Fibroblast of skin of right quadriceps (primary cell): Measurements from ENCODE around the gene NKX6-2.
A peak's percentile ranks its signal among the peaks of the same experiment; 100 is the strongest.
"Not testable (repeated sequence)": the region's sequence is repeated elsewhere in the genome, so short reads cannot be mapped to it uniquely, and the experiment has no call there.

Experiments used
- DNase-seq: peaks from one replicate; pipeline ENCODE4 v3.0.0-alpha.2; 2013

The NKX6-2 gene

DNA sequence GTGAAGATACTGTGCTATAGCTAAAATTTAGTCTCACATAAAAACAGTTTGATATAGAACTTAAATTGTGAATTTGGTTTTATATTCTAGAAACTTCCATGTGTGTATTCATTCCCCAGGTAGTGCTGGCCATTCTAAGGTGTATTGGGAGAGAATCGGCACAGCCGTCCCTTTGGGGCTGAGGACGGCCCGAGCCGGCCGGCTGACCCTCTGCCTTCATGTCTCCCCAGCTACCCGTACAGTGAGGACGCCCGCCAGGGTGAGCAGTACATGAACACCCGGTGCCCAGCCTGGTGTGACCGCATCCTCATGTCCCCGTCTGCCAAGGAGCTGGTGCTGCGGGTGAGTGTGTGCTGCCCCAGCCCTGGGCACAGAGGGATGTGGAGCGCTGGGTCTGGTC lies 8.5 kb downstream of the NKX6-2 start:
- DNase-seq, result no peak

- no peak for DNase-seq
These were observed 9.1 kb downstream of the NKX6-2 start for GRCh38 chr10:132776821-132777220.

GRCh38 chr10:132776186-132776585 lies 9.8 kb downstream of the NKX6-2 start:
- DNase-seq, result no peak

- DNase-seq, result peak; percentile 96
These were observed 10.8 kb downstream of the NKX6-2 start for GRCh38 chr10:132774902-132775863.

DNA sequence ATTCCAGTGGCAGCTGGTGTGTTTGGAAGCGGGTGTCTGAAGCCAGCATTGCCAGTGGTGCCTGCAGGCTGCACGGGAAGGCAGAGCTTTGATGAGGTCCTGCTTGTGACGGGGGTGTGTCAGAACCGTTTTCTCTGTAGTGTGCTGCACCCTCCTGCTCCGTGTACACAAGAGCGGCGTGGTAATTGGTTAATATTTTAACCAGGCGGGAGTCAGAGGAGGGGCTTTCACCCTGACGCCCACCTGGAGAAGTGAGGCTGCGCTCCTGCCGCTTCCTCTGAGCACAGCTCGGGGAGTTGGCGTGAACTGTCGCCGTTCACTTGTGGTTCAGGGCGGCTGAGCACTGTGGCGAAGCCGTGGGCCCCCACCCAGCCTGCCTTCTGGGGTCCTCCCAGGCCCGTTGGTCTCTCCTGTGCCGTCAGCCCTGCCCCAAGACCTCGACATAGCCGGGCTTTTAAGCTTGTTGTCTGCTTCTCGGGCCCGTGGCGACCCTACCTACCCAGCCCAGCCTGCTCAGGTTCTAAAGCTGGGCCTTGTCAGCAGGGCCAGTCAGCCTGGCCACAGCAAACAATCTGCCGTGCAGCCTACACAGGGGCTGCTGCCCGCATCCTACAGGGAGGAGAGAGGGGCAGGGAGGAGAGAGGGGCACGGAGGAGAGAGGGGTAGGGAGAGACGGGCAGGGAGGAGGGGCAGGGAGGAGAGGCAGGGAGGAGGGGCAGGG lies 11.6 kb downstream of the NKX6-2 start:
- DNase-seq, result peak; percentile 37

GRCh38 chr10:132772816-132773215 lies 13.1 kb downstream of the NKX6-2 start:
- DNase-seq, result not testable (repeated sequence)

GRCh38 chr10:132770061-132771021 lies 15.6 kb downstream of the NKX6-2 start:
- DNase-seq, result no peak

GRCh38 chr10:132768346-132769248 lies 17.4 kb downstream of the NKX6-2 start:
- no peak for DNase-seq

- DNase-seq, result no peak
These were observed 19.7 kb downstream of the NKX6-2 start for GRCh38 chr10:132766291-132766690.

- no peak for DNase-seq
These were observed 20.5 kb downstream of the NKX6-2 start for GRCh38 chr10:132765435-132765834.

DNA sequence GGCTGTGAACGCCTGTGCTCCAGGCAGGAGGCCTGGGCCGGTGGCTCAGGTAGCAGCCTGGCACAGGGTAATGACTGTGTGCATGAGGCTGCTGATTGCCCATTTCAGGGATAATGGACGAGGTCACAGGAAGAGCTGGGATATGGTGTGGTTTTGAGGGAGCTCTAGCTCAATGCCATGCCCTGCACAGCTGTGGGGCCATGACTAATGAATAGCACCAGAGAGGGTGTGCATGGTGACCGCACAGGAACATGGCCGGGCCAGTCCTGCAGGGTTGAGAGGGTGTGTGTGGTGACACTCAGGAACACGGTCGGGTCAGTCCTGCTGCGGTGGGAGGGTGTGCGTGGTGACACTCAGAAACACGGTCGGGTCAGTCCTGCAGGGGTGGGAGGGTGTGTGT lies 21.8 kb downstream of the NKX6-2 start:
- no peak for DNase-seq

DNA sequence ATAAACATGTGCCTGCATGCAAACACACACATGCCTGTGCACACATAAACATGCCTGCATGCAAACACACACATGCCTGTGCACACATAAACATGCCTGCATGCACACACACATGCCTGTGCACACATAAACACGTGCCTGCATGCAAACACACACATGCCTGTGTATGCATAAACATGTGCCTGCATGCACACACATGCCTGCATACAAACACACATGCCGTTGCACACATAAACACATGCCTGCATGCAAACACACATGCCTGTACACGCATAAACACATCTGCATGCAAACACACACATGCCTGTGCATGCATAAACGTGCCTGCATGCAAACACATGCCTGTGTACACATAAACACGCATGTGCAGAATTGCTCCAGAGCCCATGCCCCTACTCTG lies 22.4 kb downstream of the NKX6-2 start:
- no peak for DNase-seq

GRCh38 chr10:132762267-132762666 lies 23.7 kb downstream of the NKX6-2 start:
- DNase-seq, result no peak

DNA sequence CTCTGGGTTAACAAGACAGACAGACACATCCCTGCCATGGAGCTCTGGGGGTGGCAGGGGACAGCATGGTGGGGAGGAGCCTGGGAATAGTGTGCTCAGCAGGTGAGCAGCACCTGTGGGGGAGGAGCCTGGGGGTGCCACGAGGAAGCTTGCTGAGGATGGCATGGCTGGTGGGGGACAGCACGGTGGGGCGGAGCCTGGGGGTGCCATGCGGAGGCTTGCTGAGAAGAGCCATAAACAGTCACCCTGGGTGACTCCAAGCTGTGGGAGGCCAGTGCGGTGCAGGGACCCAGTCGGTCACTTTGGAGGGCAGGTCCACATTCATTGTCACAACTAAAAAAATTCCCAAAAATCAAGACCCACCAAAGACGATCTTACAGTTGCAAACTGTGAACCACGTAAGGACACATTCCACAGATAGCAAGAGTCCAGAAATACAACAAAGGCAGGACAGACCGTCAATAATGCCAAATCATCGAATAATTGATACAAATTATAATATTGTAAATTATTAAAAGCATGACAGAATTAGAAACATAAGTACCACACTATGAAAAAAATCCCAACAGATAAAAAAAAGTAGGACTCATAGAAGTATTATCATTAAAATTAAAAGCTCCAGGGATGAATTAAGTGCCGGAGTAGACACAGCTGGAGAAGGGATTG lies 24.4 kb downstream of the NKX6-2 start:
- DNase-seq, result no peak

DNA sequence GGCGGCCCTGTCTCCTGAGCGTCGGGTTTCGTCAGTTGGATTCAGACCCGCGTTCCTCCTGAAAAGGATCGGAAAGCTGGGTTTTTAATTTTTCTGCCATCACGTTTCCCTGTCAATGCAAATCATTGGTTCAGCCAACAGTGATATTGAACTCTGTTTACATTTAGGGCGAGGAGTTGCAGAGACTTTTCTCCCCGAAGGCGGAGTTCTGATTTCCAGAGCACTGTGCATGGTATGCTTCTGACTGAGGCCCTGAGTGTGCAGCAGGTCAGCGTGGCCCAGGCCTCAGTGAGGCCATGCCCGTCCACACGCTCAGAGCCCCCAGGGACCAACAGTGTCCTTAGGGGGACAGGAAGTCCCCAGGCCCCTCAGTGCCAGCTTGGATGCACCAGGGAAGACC lies 27.1 kb downstream of the NKX6-2 start:
- DNase-seq, result no peak

DNA sequence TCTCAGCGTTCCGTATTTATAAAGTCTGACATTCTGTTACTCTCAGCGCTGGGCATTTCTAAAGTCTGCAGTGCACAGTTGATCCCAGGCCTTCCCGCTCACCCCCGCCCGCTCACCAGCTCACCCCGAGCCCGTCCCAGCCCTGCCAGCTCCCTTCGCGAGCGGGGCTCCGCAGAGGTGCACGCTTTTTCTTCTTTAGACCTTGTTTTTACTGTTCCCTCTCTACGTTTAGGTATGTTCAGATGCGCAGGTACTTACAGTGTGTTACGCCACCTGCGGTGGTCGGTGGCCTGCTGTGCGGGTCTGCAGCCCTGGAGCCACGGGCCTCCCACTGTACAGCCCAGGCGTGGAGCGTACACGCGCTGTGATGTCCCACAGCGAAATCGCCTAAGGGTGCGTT lies 28.8 kb downstream of the NKX6-2 start:
- no peak for DNase-seq

- no peak for DNase-seq
These were observed 29.4 kb downstream of the NKX6-2 start for GRCh38 chr10:132756591-132756990.

DNA sequence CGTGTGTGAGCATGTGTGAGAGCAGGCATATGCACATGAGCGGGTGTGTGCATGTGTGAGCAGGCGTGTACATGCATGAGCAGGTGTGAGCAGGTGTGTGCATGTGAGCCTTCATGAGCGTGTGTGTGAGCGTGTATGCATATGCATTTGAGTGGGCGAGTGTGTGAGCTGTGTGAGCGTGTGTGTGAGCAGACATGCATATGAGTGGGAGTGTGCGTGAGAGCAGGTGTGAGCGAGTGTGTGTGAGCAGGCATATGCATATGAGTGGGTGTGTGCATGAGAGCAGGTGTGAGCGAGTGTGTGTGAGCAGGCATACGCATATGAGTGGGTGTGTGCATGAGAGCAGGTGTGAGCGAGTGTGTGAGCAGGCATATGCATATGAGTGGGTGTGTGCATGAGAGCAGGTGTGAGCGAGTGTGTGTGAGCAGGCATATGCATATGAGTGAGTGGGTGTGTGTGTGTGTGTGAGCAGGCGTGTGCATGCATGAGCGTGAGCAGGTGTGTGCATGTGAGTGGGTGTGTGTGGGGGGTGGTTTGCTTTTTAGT lies 30.7 kb downstream of the NKX6-2 start:
- DNase-seq, result no peak

GRCh38 chr10:132754071-132754470 lies 31.9 kb downstream of the NKX6-2 start:
- DNase-seq, result no peak

DNA sequence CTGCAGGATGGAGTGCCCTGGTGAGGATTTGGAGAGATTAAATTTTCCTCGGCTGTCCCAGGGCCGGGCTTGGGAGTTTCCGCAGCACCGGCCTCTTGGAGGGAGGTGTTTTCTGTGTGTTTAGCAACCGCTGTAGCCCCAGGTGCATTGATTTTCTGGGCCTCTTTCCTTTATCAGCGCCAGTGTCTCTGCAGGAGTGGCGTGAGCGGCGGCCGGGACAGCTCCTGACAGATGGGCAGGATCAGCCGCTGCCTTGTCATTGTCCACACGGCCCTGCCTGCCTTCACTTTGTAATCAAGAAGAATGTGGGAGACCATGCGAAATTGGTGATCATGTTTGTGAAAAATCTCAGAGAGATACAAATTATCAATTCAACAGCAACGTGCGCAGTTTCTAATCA lies 32.4 kb downstream of the NKX6-2 start:
- no peak for DNase-seq

GRCh38 chr10:132752961-132753360 lies 33.0 kb downstream of the NKX6-2 start:
- DNase-seq, result no peak
